ENCODE data around the gene FYTTD1. TPM values are rescaled to one million over a fixed set of nuclear protein-coding genes. Genes with fewer than 3 reads are reported as not detected.

The FYTTD1 gene
- total RNA-seq, 2 experiments from 2014 or later, result 35.7 to 38.8 TPM

DNA sequence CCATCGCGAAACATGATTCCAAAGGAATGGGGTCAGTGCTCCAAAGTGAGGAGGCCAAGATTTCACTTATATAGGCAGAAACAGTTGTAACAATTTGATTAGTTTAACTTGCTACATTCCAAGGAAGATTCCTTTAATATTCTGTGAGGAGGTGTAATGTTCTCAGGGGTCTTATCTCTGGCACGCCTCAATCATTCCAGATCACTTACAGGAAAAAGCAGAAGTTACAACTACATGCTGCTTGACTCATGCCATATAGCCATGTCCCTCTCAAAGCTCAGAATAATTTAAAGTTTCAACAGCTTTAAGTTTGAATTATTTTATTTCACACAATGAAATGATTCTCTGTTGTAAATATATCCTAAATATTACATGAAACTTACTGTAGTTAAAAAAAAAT lies 3.5 kb upstream of the FYTTD1 start:
- no peak overlapping the region for H3K4me3 Mint-ChIP-seq
- no peaks in the 10 kb centered on the region for H3K27me3 Mint-ChIP-seq
- ChIA-PET POLR2A (no interaction called here), CTCF (no interaction called here)
- no peak overlapping the region for H3K27ac Mint-ChIP-seq
- no peaks in the 10 kb centered on the region for H3K9me3 Mint-ChIP-seq
- DNase-seq, result no peak
- no peaks in the 10 kb centered on the region for H3K36me3 Mint-ChIP-seq (ENCODE audit: low read depth)
- peaks cover 13% of the 10 kb centered on the region for H3K4me1 Mint-ChIP-seq

- POLR2A ChIA-PET, result no interaction called here
- DNase-seq, result no peak
- Mint-ChIP-seq H3K36me3 (ENCODE audit: low read depth) (no peaks in the 10 kb centered on the region), H3K9me3 (no peaks in the 10 kb centered on the region), H3K27me3 (no peaks in the 10 kb centered on the region), H3K4me3 (no peak overlapping the region), H3K4me1 (peaks cover 17% of the 10 kb centered on the region), H3K27ac (no peak overlapping the region)
- CTCF ChIA-PET, result no interaction called here
Observed at GRCh38 chr3:197746801-197747237, 2.9 kb upstream of the FYTTD1 start.

- Mint-ChIP-seq H3K4me3 (peak overlapping the region; percentile 92), H3K27me3 (no peaks in the 10 kb centered on the region), H3K27ac (peak overlapping the region; percentile 91), H3K36me3 (ENCODE audit: low read depth) (no peaks in the 10 kb centered on the region), H3K9me3 (no peaks in the 10 kb centered on the region), H3K4me1 (peaks cover 29% of the 10 kb centered on the region)
- ChIA-PET POLR2A (no interaction called here), CTCF (interaction anchor here (0.5 to 1.5 kb wide), 4 partner anchors 9 to 1341 kb away, joined by 3 to 5 read pairs (median 3); partner anchors contain the start of gene RUBCN)
- no peak for DNase-seq
Observed at GRCh38 chr3:197748597-197749314, 927 bp upstream of the FYTTD1 start.

DNA sequence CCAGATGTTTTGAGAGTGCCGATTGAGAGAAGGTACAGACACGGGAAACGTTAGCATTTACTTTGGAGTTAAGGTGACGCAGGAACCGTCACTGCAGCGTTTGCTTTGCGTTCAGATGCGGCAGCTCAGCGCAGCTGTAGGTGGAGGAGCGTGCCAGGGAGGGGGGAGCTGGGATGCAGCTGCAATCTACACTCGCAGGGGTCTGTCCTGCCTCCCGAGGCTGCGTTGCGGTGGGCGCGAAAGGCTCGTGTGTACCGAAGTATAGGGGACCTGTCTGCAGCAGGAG lies 425 bp upstream of the FYTTD1 start:
- peak; percentile 66 for DNase-seq
- H3K9me3 Mint-ChIP-seq, result no peaks in the 10 kb centered on the region
- no peaks in the 10 kb centered on the region for H3K36me3 Mint-ChIP-seq (ENCODE audit: low read depth)
- POLR2A ChIA-PET, result no interaction called here
- H3K27ac Mint-ChIP-seq, result peak overlapping the region; percentile 91
- peaks cover 29% of the 10 kb centered on the region for H3K4me1 Mint-ChIP-seq
- H3K27me3 Mint-ChIP-seq, result no peaks in the 10 kb centered on the region
- CTCF ChIA-PET, result interaction anchor here (0.6 to 1.5 kb wide), 3 partner anchors 9 to 37 kb away, joined by 3 to 5 read pairs (median 3); partner anchors contain the start of gene RUBCN
- H3K4me3 Mint-ChIP-seq, result peak overlapping the region; percentile 92

- CTCF ChIA-PET, result interaction anchor here (1.5 to 1.7 kb wide), 2 partner anchors 8 to 15 kb away, joined by 4 to 6 read pairs; no protein-coding TSS in a partner anchor
Observed at GRCh38 chr3:197750396-197750831, 731 bp downstream of the FYTTD1 start.

GRCh38 chr3:197750858-197751737 lies 1.4 kb downstream of the FYTTD1 start:
- H3K9me3 Mint-ChIP-seq, result no peaks in the 10 kb centered on the region
- H3K36me3 Mint-ChIP-seq (ENCODE audit: low read depth), result peaks cover under 1% of the 10 kb centered on the region
- H3K27ac Mint-ChIP-seq, result peak overlapping the region; percentile 89
- POLR2A ChIA-PET, result interaction anchor here (0.7 to 1.0 kb wide), 2 partner anchors 45 to 55 kb away, joined by 3 to 4 read pairs; no protein-coding TSS in a partner anchor
- peaks cover 35% of the 10 kb centered on the region for H3K4me1 Mint-ChIP-seq
- peak overlapping the region; percentile 92 for H3K4me3 Mint-ChIP-seq
- no peaks in the 10 kb centered on the region for H3K27me3 Mint-ChIP-seq
- CTCF ChIA-PET, result interaction anchor here (1.5 to 1.7 kb wide), 2 partner anchors 9 to 15 kb away, joined by 4 to 6 read pairs; no protein-coding TSS in a partner anchor
- peak; percentile 18 for DNase-seq

More at GRCh38 chr3:197750396-197750831, 731 bp downstream of the FYTTD1 start:
- Mint-ChIP-seq H3K4me3 (peak overlapping the region; percentile 92), H3K36me3 (ENCODE audit: low read depth) (no peaks in the 10 kb centered on the region), H3K27me3 (no peaks in the 10 kb centered on the region), H3K4me1 (peaks cover 33% of the 10 kb centered on the region), H3K27ac (peak overlapping the region; percentile 89), H3K9me3 (no peaks in the 10 kb centered on the region)
- POLR2A ChIA-PET, result interaction anchor here (1.0 kb wide), 1 partner anchor 46 kb away, joined by 3 read pairs; no protein-coding TSS in a partner anchor
- peak; percentile 68 for DNase-seq

- H3K27me3 Mint-ChIP-seq, result no peaks in the 10 kb centered on the region
- peak overlapping the region; percentile 41 for H3K27ac Mint-ChIP-seq
- ChIA-PET CTCF (no interaction called here), POLR2A (no interaction called here)
- no peak for DNase-seq
- no peaks in the 10 kb centered on the region for H3K9me3 Mint-ChIP-seq
- peaks cover 38% of the 10 kb centered on the region for H3K4me1 Mint-ChIP-seq
- H3K4me3 Mint-ChIP-seq, result peak overlapping the region; percentile 71
- H3K36me3 Mint-ChIP-seq (ENCODE audit: low read depth), result peaks cover 3% of the 10 kb centered on the region
Observed at GRCh38 chr3:197752107-197752506, 2.4 kb downstream of the FYTTD1 start.

DNA sequence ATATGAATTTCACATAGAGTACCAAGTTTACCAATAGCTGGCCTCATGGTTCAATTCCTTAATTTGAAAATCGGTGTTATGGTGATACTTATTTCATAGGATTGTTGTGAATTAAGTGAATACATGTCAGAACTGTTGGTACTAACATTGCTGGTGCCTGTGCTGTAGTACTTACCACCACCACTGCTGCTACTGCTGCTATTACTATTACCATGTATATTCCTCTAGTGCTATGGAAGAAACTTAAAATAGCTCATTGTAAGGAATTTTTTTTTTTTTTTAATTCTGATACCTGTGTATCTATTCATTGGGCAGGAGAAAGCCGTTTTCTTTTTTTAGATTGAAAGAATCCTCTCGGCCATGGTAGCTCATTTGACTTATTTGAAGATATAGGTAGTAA lies 3.6 kb downstream of the FYTTD1 start:
- Mint-ChIP-seq H3K36me3 (ENCODE audit: low read depth) (peaks cover 3% of the 10 kb centered on the region), H3K4me1 (peaks cover 38% of the 10 kb centered on the region)
- CTCF ChIA-PET, result interaction anchor here (0.5 to 0.6 kb wide), 2 partner anchors 75 to 1134 kb away, joined by 3 to 5 read pairs; no protein-coding TSS in a partner anchor

DNA sequence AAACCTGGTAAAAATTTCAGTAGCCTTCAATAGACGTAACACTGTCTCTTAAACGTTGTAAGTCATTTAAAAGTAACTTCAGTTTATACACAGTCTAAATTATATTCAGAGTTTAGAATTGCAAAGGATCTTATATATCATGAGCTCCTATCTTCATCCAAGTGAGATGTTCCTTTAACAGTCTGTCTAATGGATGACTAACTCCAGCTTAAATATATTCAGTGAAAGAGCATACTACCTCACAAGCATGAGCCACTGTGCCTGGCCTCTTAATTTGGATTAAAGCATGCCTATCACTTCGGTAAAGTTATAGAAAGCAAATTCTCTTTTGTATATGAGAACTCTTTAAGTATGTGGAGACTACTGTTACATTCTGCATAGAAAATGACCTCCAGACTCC lies 7.0 kb downstream of the FYTTD1 start:
- no peak overlapping the region for H3K27ac Mint-ChIP-seq
- peaks cover 3% of the 10 kb centered on the region for H3K36me3 Mint-ChIP-seq (ENCODE audit: low read depth)
- DNase-seq, result no peak
- POLR2A ChIA-PET, result no interaction called here
- H3K27me3 Mint-ChIP-seq, result no peaks in the 10 kb centered on the region
- CTCF ChIA-PET, result interaction anchor here (0.7 kb wide), 1 partner anchor 56 kb away, joined by 3 read pairs; no protein-coding TSS in a partner anchor
- no peak overlapping the region for H3K4me3 Mint-ChIP-seq
- H3K9me3 Mint-ChIP-seq, result no peaks in the 10 kb centered on the region
- peaks cover 23% of the 10 kb centered on the region for H3K4me1 Mint-ChIP-seq

More for the DNA sequence above, 3.6 kb downstream of the FYTTD1 start:
- no peak overlapping the region for H3K4me3 Mint-ChIP-seq
- H3K27me3 Mint-ChIP-seq, result no peaks in the 10 kb centered on the region
- H3K9me3 Mint-ChIP-seq, result no peaks in the 10 kb centered on the region
- POLR2A ChIA-PET, result no interaction called here
- H3K27ac Mint-ChIP-seq, result no peak overlapping the region
- DNase-seq, result no peak

GRCh38 chr3:197758512-197758911 lies 8.8 kb downstream of the FYTTD1 start:
- H3K9me3 Mint-ChIP-seq, result no peaks in the 10 kb centered on the region
- no peak overlapping the region for H3K27ac Mint-ChIP-seq
- ChIA-PET CTCF (interaction anchor here (0.5 kb wide), 1 partner anchor 175 kb away, joined by 3 read pairs; no protein-coding TSS in a partner anchor), POLR2A (no interaction called here)
- DNase-seq, result no peak
- H3K4me3 Mint-ChIP-seq, result no peak overlapping the region
- no peaks in the 10 kb centered on the region for H3K27me3 Mint-ChIP-seq
- peaks cover 9% of the 10 kb centered on the region for H3K4me1 Mint-ChIP-seq
- peaks cover 3% of the 10 kb centered on the region for H3K36me3 Mint-ChIP-seq (ENCODE audit: low read depth)

DNA sequence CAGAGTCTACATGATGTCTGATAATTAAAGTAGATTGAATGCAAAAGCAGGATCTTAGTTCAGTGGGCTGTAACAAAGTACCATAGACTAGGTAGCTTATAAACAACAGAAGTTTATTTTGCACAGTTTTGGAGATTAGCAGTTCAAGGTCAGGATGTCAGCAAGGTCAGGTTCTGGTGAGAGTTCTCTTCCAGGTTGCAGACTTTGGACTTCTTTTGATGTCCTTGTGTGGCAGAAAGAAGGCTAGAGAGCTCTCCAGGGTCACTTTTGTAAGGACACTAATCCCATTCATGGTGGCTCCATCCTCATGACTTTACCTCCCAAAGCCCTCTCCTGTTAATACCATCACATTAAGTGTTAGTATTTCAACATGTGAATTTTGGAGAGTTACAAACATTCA lies 12.1 kb downstream of the FYTTD1 start:
- H3K36me3 Mint-ChIP-seq (ENCODE audit: low read depth), result peaks cover 10% of the 10 kb centered on the region
- H3K27me3 Mint-ChIP-seq, result no peaks in the 10 kb centered on the region
- ChIA-PET POLR2A (no interaction called here), CTCF (no interaction called here)
- no peaks in the 10 kb centered on the region for H3K4me1 Mint-ChIP-seq
- H3K4me3 Mint-ChIP-seq, result no peak overlapping the region
- DNase-seq, result no peak
- no peak overlapping the region for H3K27ac Mint-ChIP-seq
- no peaks in the 10 kb centered on the region for H3K9me3 Mint-ChIP-seq

DNA sequence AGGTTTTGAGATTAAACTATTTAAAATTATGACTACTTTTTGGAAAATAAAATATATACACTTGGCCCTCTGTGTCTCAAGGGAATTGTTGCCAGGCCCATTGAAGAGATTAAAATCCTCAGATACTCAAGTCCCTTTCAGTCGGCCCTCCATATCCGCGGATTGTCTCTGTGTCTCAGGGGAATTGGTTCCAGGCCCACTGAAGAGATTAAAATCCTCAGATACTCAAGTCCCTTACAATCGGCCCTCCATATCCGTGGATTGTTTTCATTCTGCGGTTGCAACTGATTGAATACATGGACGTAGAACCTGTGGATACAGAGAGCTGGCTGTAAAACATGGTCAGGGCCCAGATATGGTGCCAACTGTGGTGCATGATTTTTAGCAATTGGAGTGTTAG lies 25.6 kb downstream of the FYTTD1 start:
- no peaks in the 10 kb centered on the region for H3K9me3 Mint-ChIP-seq
- DNase-seq, result no peak
- no peak overlapping the region for H3K27ac Mint-ChIP-seq
- ChIA-PET CTCF (interaction anchor here (0.6 to 1.5 kb wide), 2 partner anchors 7 to 96 kb away, joined by 3 read pairs; no protein-coding TSS in a partner anchor), POLR2A (no interaction called here)
- no peak overlapping the region for H3K4me3 Mint-ChIP-seq
- no peaks in the 10 kb centered on the region for H3K4me1 Mint-ChIP-seq
- peaks cover 34% of the 10 kb centered on the region for H3K36me3 Mint-ChIP-seq (ENCODE audit: low read depth)
- no peaks in the 10 kb centered on the region for H3K27me3 Mint-ChIP-seq

- DNase-seq, result no peak
- Mint-ChIP-seq H3K27me3 (no peaks in the 10 kb centered on the region), H3K4me3 (no peak overlapping the region), H3K4me1 (peaks cover 2% of the 10 kb centered on the region), H3K9me3 (no peaks in the 10 kb centered on the region), H3K27ac (no peak overlapping the region), H3K36me3 (ENCODE audit: low read depth) (peaks cover 32% of the 10 kb centered on the region)
- POLR2A ChIA-PET, result interaction anchor here (0.6 kb wide), 1 partner anchor 27 kb away, joined by 3 read pairs; no protein-coding TSS in a partner anchor
- CTCF ChIA-PET, result interaction anchor here (0.9 kb wide), 1 partner anchor 8 kb away, joined by 3 read pairs; no protein-coding TSS in a partner anchor
Observed at GRCh38 chr3:197782230-197782629, 32.5 kb downstream of the FYTTD1 start.

All from activated CD4-positive, alpha-beta T cell treated with anti-CD3 and anti-CD28 coated beads, Interleukin-2, amount 10 ng/mL, durations not matched to agents 7 days and 5 days (primary cell).